ENCODE data around the gene RAB9A. TPM values are rescaled to one million over a fixed set of nuclear protein-coding genes. Genes with fewer than 3 reads are reported as not detected.
"Not testable (repeated sequence)": the region's sequence is repeated elsewhere in the genome, so short reads cannot be mapped to it uniquely, and the experiment has no call there.

The RAB9A gene
- total RNA-seq, 1 experiment from 2014 or later = 26.7 TPM

- Histone ChIP-seq H3K4me1 (replicated peaks; ENCODE audit: insufficient read depth) (peaks cover 15% of the 10 kb centered on the region), H3K4me3 (no peak overlapping the region), H3K27me3 (ENCODE audit: insufficient read depth, low read depth) (no peaks in the 10 kb centered on the region), H3K9me3 (ENCODE audit: insufficient read depth, low read depth) (no peaks in the 10 kb centered on the region), H3F3A (ENCODE audit: insufficient read depth, low read depth) (peaks cover 9% of the 10 kb centered on the region; the same call in 1 of the 2 replicates), H3K36me3 (ENCODE audit: low read depth) (no peaks in the 10 kb centered on the region), H2AFZ (no peak overlapping the region), H3K4me2 (peak overlapping the region; percentile 54; the same call in 1 of the 2 replicates), H3K79me2 (ENCODE audit: low read depth) (peaks cover 40% of the 10 kb centered on the region), H4K20me1 (ENCODE audit: insufficient read depth) (no peaks in the 10 kb centered on the region), H3K27ac (peak overlapping the region; percentile 46; the same call in 1 of the 2 replicates), H3K9me2 (ENCODE audit: insufficient read depth) (no peaks in the 10 kb centered on the region)
- BruUV-seq (replicated peaks) = no TSS peak
- TF ChIP-seq CTCF (conservative IDR thresholded peaks at IDR 0.05) (no peak), EZH2 (IDR thresholded peaks at IDR 0.05; ENCODE audit: low read depth) (no peak)
- intact Hi-C loops (cut with micrococcal nuclease; ENCODE audit: unreplicated experiment) = no loop called here
- POLR2A ChIA-PET (ENCODE audit: unreplicated experiment) = interaction anchor here (0.6 to 0.9 kb wide), 3 partner anchors 13 to 115 kb away, joined by 5 to 23 read pairs (median 18); partner anchors contain the start of genes OFD1 and TRAPPC2
- DNase-seq = peak; percentile 11 to 85
- CTCF ChIA-PET = interaction anchor here (0.6 kb wide), 1 partner anchor 908 kb away, joined by 13 read pairs; no protein-coding TSS in a partner anchor
These were observed 33.0 kb downstream of the RAB9A start for GRCh38 chrX:13721819-13722519.

- H3K4me2 ChIP-seq; CTCF ChIA-PET; H3K4me3 ChIP-seq; H3K9me2 ChIP-seq (ENCODE audit: insufficient read depth); H2AFZ ChIP-seq; H3F3A ChIP-seq (ENCODE audit: insufficient read depth, low read depth); H3K9me3 ChIP-seq (ENCODE audit: insufficient read depth, low read depth); H3K27ac ChIP-seq; BruUV-seq (replicated peaks); H3K36me3 ChIP-seq (ENCODE audit: low read depth); POLR2A ChIA-PET (ENCODE audit: unreplicated experiment); DNase-seq; H3K27me3 ChIP-seq (ENCODE audit: insufficient read depth, low read depth); H4K20me1 ChIP-seq (ENCODE audit: insufficient read depth); intact Hi-C loops (cut with micrococcal nuclease; ENCODE audit: unreplicated experiment): not testable (repeated sequence)
- peaks cover 15% of the 10 kb centered on the region for H3K4me1 ChIP-seq (replicated peaks; ENCODE audit: insufficient read depth)
- peaks cover 57% of the 10 kb centered on the region for H3K79me2 ChIP-seq (ENCODE audit: low read depth)
These were observed 36.0 kb downstream of the RAB9A start for GRCh38 chrX:13724878-13725277.

GRCh38 chrX:13726583-13726982 lies 37.7 kb downstream of the RAB9A start:
- H3K79me2 ChIP-seq (ENCODE audit: low read depth) = peaks cover 55% of the 10 kb centered on the region
- H3K36me3 ChIP-seq (ENCODE audit: low read depth); H3K9me3 ChIP-seq (ENCODE audit: insufficient read depth, low read depth); H3K27me3 ChIP-seq (ENCODE audit: insufficient read depth, low read depth); CTCF ChIA-PET; H3K4me2 ChIP-seq; POLR2A ChIA-PET (ENCODE audit: unreplicated experiment); DNase-seq; BruUV-seq (replicated peaks); H3K9me2 ChIP-seq (ENCODE audit: insufficient read depth); intact Hi-C loops (cut with micrococcal nuclease; ENCODE audit: unreplicated experiment); H3F3A ChIP-seq (ENCODE audit: insufficient read depth, low read depth); H3K27ac ChIP-seq; H3K4me3 ChIP-seq; H4K20me1 ChIP-seq (ENCODE audit: insufficient read depth); H3K4me1 ChIP-seq (replicated peaks; ENCODE audit: insufficient read depth); H2AFZ ChIP-seq: not testable (repeated sequence)

- peaks cover 75% of the 10 kb centered on the region for H3K79me2 ChIP-seq (ENCODE audit: low read depth)
- H3K27ac ChIP-seq; H3K9me3 ChIP-seq (ENCODE audit: insufficient read depth, low read depth); H3K4me1 ChIP-seq (replicated peaks; ENCODE audit: insufficient read depth); H3K4me3 ChIP-seq; H3K9me2 ChIP-seq (ENCODE audit: insufficient read depth); H4K20me1 ChIP-seq (ENCODE audit: insufficient read depth); POLR2A ChIA-PET (ENCODE audit: unreplicated experiment); H3K36me3 ChIP-seq (ENCODE audit: low read depth); CTCF ChIA-PET; intact Hi-C loops (cut with micrococcal nuclease; ENCODE audit: unreplicated experiment); H3K27me3 ChIP-seq (ENCODE audit: insufficient read depth, low read depth); H3K4me2 ChIP-seq; H2AFZ ChIP-seq; H3F3A ChIP-seq (ENCODE audit: insufficient read depth, low read depth); DNase-seq; BruUV-seq (replicated peaks): not testable (repeated sequence)
These were observed 41.6 kb downstream of the RAB9A start for GRCh38 chrX:13730523-13730922.

Measured in PC-9 (cell line).